Adrenal gland (tissue), 19 donors: Measurements from ENCODE around the gene PCID2. TPM values are rescaled to one million over a fixed set of nuclear protein-coding genes. Genes with fewer than 3 reads are reported as not detected.
"Not testable (repeated sequence)": the region's sequence is repeated elsewhere in the genome, so short reads cannot be mapped to it uniquely, and the experiment has no call there.

Source experiments
- DNase-seq, 7 donors: peaks; one replicate each; pipeline ENCODE4 v3.0.0-alpha.2; 2019 to 2020
- H3K27ac ChIP-seq, 5 donors: fragments of 200-600 bp; sonication (generic) in 4 of 5; 1 replicate in 3 of 5; 2 replicates in 2 of 5; pipeline versions ENCODE4 v1.5.1 to v1.8.0; 2016 to 2020; ENCODE audit warnings: mild to moderate bottlenecking in 1 of 5
- H3K27me3 ChIP-seq: fragments of 200-600 bp; 2 replicates; pipeline ENCODE4 v1.8.0; 2021
- H3K36me3 ChIP-seq, 2 donors: fragments of 200-600 bp; replicated peaks in 1 of 2; 1 replicate in 1 of 2; 2 replicates in 1 of 2; pipeline versions ENCODE4 v1.5.1 to v1.8.0; 2018 to 2022
- H3K4me1 ChIP-seq, 2 donors: fragments of 200-600 bp; replicated peaks in 1 of 2; 1 replicate in 1 of 2; 2 replicates in 1 of 2; pipeline versions ENCODE4 v1.5.1 to v1.8.0; 2018 to 2021
- H3K4me3 ChIP-seq, 4 donors: fragments of 200-600 bp; sonication (generic) in 3 of 4; one replicate each; pipeline ENCODE4 v1.5.1; 2016 to 2018
- H3K9me3 ChIP-seq, 3 donors: fragments of 200-600 bp; sonication (generic) in 1 of 3; replicated peaks in 1 of 3; 1 replicate in 2 of 3; 2 replicates in 1 of 3; pipeline versions ENCODE4 v1.5.1 to v1.8.0; 2016 to 2021
- POLR2A ChIP-seq, 2 donors: fragments of 450-650 bp; IDR thresholded peaks; one replicate each; pipeline ENCODE4 v1.6.1; 2017; ENCODE audit warnings: antibody characterized with exemption in 2 of 2, mild to moderate bottlenecking in 2 of 2, moderate library complexity in 1 of 2
- WGBS, 4 donors: extraction: QIAGEN DNeasy Blood & Tissue Kit in 2 of 4; methylation state at CpG; one replicate each; pipeline versions ENCODE4 v1.1.5 to v1.1.7; 2013 to 2017; 5-methylcytosine and 5-hydroxymethylcytosine counted together
- intact Hi-C, 2 donors: fragments of 100-400 bp; cut with DNase I; formaldehyde crosslinking; loops; one replicate each; pipeline versions ENCODE4 v1.14.1 to v1.15.0; 2022 to 2023
- long read RNA-seq, 10 donors: library from polyadenylated mRNA in 3 of 10; unstranded in 2 of 10; stranded (forward) in 1 of 10; transcript quantifications; one replicate each; pipeline ENCODE4 v2.0.0 and lab custom pipeline, GENCODE V29; 2021 to 2026
- polyA plus RNA-seq, 3 donors: library from polyadenylated mRNA; stranded (reverse); fragments of 200-250 nt in 2 of 3; fragments of 350-450 nt in 1 of 3; fragmentation: Illumina TruSeq in 1 of 3; extraction: RNeasy Lipid Tissue Mini Kit (QIAGEN cat#74804) in 1 of 3; gene quantifications; one replicate each; pipeline ENCODE4 v1.2.3, GENCODE V29; 2013 to 2014
- total RNA-seq, 9 donors: library from RNA; depleted of rRNA in 4 of 9; stranded (reverse); fragments of >200 nt in 4 of 9; fragments of 120-200 nt in 1 of 9; fragmentation: NEBNext Ultra II Directional in 1 of 9; extraction: Animal tissue kit (Norgen Biotek cat#: 25700) in 1 of 9; gene quantifications; one replicate each; pipeline versions ENCODE4 v1.1.0 to v1.2.4, GENCODE V29; 2013 to 2023
- TF ChIP-seq, protein P1 (sequence below), 6 experiments: fragments of 450-650 bp in 4 of 6; fragments of 200-600 bp in 2 of 6; sonication (generic) in 1 of 6; IDR thresholded peaks; 1 replicate in 5 of 6; 2 replicates in 1 of 6; pipeline versions ENCODE4 v1.5.1 to v1.8.0; 2016 to 2021; ENCODE audit warnings: antibody characterized with exemption in 6 of 6, mild to moderate bottlenecking in 2 of 6, moderate library complexity in 1 of 6
- donor health status: healthy with polysubstance abuse.
- donor health status: Bipolar disorder and iron deficiency.
- donor health status: DM: yes; HTN: yes; CAD: no.
- donor health status: DM: no; HTN: no; CAD: no.
- donor health status: DM: no; HTN: no; CAD: no.
- donor health status: DM: yes; HTN: yes; CAD: no.

Gene PCID2
- total RNA-seq (10 to 100 TPM; 26.4 to 87.2 (median 43.9) TPM), polyA plus RNA-seq (10 to 100 TPM; 44.8 to 49.6 (median 47.2) TPM)
- long read RNA-seq, donor 1, partial matches to known transcripts = 0 of 21 reads
- long read RNA-seq, donor 1, other reads (novel, unspliced or antisense) = 20 of 21 reads
- long read RNA-seq, donor 2, partial matches to known transcripts = 13 of 24 reads
- long read RNA-seq, donor 2, other reads (novel, unspliced or antisense) = 7 of 24 reads
- long read RNA-seq, donor 3, partial matches to known transcripts = 10 of 21 reads
- long read RNA-seq, donor 3, other reads (novel, unspliced or antisense) = 7 of 21 reads
- long read RNA-seq, donor 4, transcript PCID2-205 (15 exons, 1,654 nt) = minor isoform, 13 of 57 reads
- long read RNA-seq, donor 4, transcript PCID2-202 (14 exons, 1,898 nt) = major isoform, 27 of 57 reads
- long read RNA-seq, donor 4, partial matches to known transcripts = 5 of 57 reads
- long read RNA-seq, donor 4, other reads (novel, unspliced or antisense) = 6 of 57 reads
- long read RNA-seq, donor 5, transcript PCID2-206 (15 exons, 1,671 nt) = minor isoform, 12 of 97 reads
- long read RNA-seq, donor 5, transcript PCID2-202 (14 exons, 1,898 nt) = major isoform, 46 of 97 reads
- long read RNA-seq, donor 5, transcript PCID2-205 (15 exons, 1,654 nt) = minor isoform, 16 of 97 reads
- long read RNA-seq, donor 5, partial matches to known transcripts = 2 of 97 reads
- long read RNA-seq, donor 5, other reads (novel, unspliced or antisense) = 16 of 97 reads
- long read RNA-seq, donor 6, transcript PCID2-202 (14 exons, 1,898 nt) = major isoform, 21 of 50 reads
- long read RNA-seq, donor 6, transcript PCID2-206 (15 exons, 1,671 nt) = minor isoform, 5 of 50 reads
- long read RNA-seq, donor 6, partial matches to known transcripts = 1 of 50 reads
- long read RNA-seq, donor 6, other reads (novel, unspliced or antisense) = 13 of 50 reads
- long read RNA-seq, donor 7, partial matches to known transcripts = 30 of 33 reads
- long read RNA-seq, donor 7, other reads (novel, unspliced or antisense) = 0 of 33 reads
- long read RNA-seq, donor 8, full-length matches to known transcripts = 6 of 138 reads
- long read RNA-seq, donor 8, partial matches to known transcripts = 126 of 138 reads
- long read RNA-seq, donor 8, other reads (novel, unspliced or antisense) = 6 of 138 reads
- long read RNA-seq, donor 9, partial matches to known transcripts = 5 of 15 reads
- long read RNA-seq, donor 9, other reads (novel, unspliced or antisense) = 7 of 15 reads
- long read RNA-seq, donor 10, partial matches to known transcripts = 72 of 72 reads
- long read RNA-seq, donor 10, other reads (novel, unspliced or antisense) = 0 of 72 reads

DNA sequence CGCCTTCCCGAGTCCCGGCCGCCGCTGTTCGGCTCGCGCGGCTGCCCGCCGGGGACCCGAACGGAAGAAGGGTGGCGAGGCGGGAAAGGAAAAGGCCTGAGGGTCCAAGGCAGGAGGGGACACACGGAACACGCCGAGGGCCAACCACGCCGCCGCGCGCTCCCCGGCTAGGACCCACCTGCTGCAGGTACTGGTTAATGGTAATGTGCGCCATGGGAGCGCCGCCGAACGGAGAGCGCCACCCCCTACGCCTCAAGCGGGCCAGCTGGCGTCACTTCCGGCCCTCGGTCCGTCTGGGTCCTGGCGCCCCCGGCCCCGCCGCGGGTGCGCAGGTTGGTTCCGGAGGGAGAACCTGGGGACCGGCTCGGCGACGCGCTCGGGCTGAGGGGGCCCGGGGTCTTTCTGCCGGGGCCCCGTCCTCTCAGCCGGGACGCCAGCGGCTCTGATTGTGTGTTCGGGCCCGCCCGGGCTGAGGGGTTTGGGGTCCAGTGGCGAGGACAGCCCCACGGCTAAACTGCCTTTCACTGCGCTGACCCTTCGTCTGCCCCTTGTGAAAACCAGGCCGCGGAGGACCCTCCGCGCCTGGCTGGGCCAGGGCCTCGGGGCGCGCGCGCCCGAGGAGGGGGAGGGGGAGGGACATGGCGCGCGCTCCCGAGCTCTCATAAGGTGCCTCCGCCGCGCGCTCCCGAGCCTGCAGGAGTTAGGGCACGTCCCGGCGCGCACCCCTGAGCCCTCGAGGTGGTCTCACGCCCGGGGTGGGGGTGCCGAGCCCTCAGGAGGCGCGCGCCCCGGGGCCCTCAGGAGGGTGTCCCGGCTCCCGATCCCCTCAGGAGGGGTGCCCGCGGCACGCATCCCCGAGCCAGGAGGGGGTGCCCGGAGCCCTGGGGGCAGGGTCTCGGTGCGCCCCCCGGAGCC is at the start of gene PCID2:
PCID2 (minus strand) TSS at position 249 of the 915 bp plus-strand sequence; CDS start at position 214, 35 bp downstream.
- peak; percentile 84 to 92 (median 88) for DNase-seq
- 0 to 2% (median 0%) methylated on average over 3 to 102 of the region's 103 CpGs for WGBS, 4 donors
- Histone ChIP-seq H3K9me3 (no peaks in the 10 kb centered on the region), H3K4me1 (peaks cover 9 to 51% of the 10 kb centered on the region in 2 donors), H3K27me3 (no peaks in the 10 kb centered on the region), H3K36me3 (peaks cover 0 to 10% of the 10 kb centered on the region in 2 donors), H3K4me3 (peak within 1 kb of the TSS; percentile 87 to 95 (median 88)), H3K27ac (peak within 1 kb of the TSS; percentile 89 to 99 (median 98))
- TF ChIP-seq POLR2A (IDR thresholded peaks at IDR 0.05) = peak; percentile 84 to 87
- TF ChIP-seq, protein P1, sequence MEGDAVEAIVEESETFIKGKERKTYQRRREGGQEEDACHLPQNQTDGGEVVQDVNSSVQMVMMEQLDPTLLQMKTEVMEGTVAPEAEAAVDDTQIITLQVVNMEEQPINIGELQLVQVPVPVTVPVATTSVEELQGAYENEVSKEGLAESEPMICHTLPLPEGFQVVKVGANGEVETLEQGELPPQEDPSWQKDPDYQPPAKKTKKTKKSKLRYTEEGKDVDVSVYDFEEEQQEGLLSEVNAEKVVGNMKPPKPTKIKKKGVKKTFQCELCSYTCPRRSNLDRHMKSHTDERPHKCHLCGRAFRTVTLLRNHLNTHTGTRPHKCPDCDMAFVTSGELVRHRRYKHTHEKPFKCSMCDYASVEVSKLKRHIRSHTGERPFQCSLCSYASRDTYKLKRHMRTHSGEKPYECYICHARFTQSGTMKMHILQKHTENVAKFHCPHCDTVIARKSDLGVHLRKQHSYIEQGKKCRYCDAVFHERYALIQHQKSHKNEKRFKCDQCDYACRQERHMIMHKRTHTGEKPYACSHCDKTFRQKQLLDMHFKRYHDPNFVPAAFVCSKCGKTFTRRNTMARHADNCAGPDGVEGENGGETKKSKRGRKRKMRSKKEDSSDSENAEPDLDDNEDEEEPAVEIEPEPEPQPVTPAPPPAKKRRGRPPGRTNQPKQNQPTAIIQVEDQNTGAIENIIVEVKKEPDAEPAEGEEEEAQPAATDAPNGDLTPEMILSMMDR (IDR thresholded peaks at IDR 0.05) = no peak
- intact Hi-C loops = no loop called here

DNA sequence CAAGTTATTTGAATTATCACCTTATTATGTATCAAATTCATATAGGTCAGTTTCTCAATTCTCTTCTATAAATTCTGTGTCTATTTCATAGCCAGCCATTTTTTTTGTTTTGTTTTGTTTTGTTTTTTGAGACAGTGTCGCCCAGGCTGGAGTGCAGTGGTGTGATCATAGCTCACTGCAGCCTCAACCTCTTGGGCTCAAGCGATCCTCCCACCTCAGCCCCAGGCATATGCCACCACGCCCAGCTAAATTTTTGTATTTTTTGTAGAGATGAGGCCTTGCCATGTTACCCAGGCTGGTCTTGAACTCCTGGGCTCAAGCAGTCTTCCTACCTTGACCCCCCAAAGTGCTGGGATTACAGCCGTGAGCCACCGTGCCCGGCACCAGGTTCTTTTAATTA is 49.4 kb upstream of the PCID2 start:
- 95 to 98% (median 97%) methylated on average over 6 of the region's 6 CpGs for WGBS, 4 donors
- H3K27ac ChIP-seq, H3K4me1 ChIP-seq, intact Hi-C loops, H3K4me3 ChIP-seq, H3K27me3 ChIP-seq, H3K9me3 ChIP-seq: not testable (repeated sequence)
- DNase-seq = peak in 1 of 7 donors; percentile 5
- H3K36me3 ChIP-seq = peaks cover 0 to 61% of the 10 kb centered on the region in 2 donors

DNA sequence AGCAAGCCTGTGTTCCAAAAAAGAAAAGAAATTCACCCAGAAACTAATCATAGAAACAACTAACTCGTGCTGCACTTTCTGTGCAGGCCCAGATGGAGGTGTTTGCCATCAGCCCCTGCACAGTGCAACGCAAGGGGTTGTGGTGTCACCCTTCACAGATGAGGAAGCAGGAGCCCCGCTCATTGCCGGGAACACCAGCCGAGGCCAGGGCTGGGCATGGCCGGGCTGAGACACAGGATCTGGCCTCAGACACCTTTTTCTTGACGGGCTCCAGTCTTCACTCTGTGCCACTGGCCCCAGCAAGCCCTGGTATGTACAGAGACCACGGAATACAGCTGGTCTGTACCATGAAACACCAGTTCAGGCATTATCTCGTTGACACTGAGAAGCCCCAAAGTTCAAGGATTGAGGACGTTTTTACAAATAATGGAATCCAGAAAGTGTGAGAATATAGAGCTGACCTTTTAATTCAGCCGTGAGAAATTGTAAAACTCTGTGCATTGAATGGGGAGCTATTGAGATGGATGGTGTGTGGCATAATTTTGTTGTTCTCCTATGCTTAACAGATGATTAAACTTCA is 44.1 kb upstream of the PCID2 start:
- Histone ChIP-seq H3K9me3 (no peaks in the 10 kb centered on the region), H3K36me3 (peaks cover 0 to 79% of the 10 kb centered on the region in 2 donors), H3K4me3 (no peak overlapping the region), H3K4me1 (no peaks in the 10 kb centered on the region), H3K27ac (no peak overlapping the region), H3K27me3 (no peaks in the 10 kb centered on the region)
- intact Hi-C loops = no loop called here
- DNase-seq = peak in 1 of 7 donors; percentile 31
- TF ChIP-seq, protein P1 (IDR thresholded peaks at IDR 0.05) = no peak
- TF ChIP-seq POLR2A (IDR thresholded peaks at IDR 0.05) = no peak
- 75 to 84% (median 80%) methylated on average over 6 to 11 of the region's 11 CpGs for WGBS, 4 donors
